Measurements from ENCODE around the gene CNOT8.

CNOT8 gene

GRCh38 chr5:154923441-154924430, 65.3 kb downstream of the CNOT8 start:
- DNase-seq (ENCODE audit: low spot score), result no peak
